Activated CD8-positive, alpha-beta memory T cell treated with anti-CD3 and anti-CD28 coated beads, Interleukin-2, amount 50 U/mL, for 24 hours (primary cell): ENCODE data around the gene AHNAK.

ENCODE experiments used
- DNase-seq: peaks from one replicate; pipeline ENCODE4 v3.0.0-alpha.2; 2020; ENCODE audit errors: extremely low read depth

Gene AHNAK

GRCh38 chr11:62402960-62403730, 143.5 kb downstream of the AHNAK start:
- no peak for DNase-seq

- DNase-seq: peak; percentile 6
These were observed 144.2 kb downstream of the AHNAK start for GRCh38 chr11:62402226-62402959.

GRCh38 chr11:62401811-62402210, 144.8 kb downstream of the AHNAK start:
- DNase-seq: no peak

- no peak for DNase-seq
These were observed 145.2 kb downstream of the AHNAK start for GRCh38 chr11:62401356-62401755.

- DNase-seq: no peak
These were observed 145.8 kb downstream of the AHNAK start for GRCh38 chr11:62400760-62401159.

GRCh38 chr11:62400281-62400680, 146.3 kb downstream of the AHNAK start:
- no peak for DNase-seq

GRCh38 chr11:62399878-62400266, 146.7 kb downstream of the AHNAK start:
- no peak for DNase-seq

GRCh38 chr11:62399172-62399877, 147.3 kb downstream of the AHNAK start:
- DNase-seq: no peak

- no peak for DNase-seq
These were observed 148.3 kb downstream of the AHNAK start for GRCh38 chr11:62398011-62398994.

- no peak for DNase-seq
These were observed 150.6 kb downstream of the AHNAK start for GRCh38 chr11:62395885-62396551.

- peak; percentile 25 for DNase-seq
These were observed 151.6 kb downstream of the AHNAK start for GRCh38 chr11:62394825-62395538.

GRCh38 chr11:62393735-62394134, 152.9 kb downstream of the AHNAK start:
- no peak for DNase-seq

- no peak for DNase-seq
These were observed 153.5 kb downstream of the AHNAK start for GRCh38 chr11:62393061-62393611.

GRCh38 chr11:62392506-62392905, 154.1 kb downstream of the AHNAK start:
- no peak for DNase-seq

- no peak for DNase-seq
These were observed 154.8 kb downstream of the AHNAK start for GRCh38 chr11:62391642-62392425.

- DNase-seq: no peak
These were observed 155.9 kb downstream of the AHNAK start for GRCh38 chr11:62390722-62391121.

GRCh38 chr11:62390237-62390636, 156.4 kb downstream of the AHNAK start:
- no peak for DNase-seq

GRCh38 chr11:62388999-62389398, 157.6 kb downstream of the AHNAK start:
- DNase-seq: no peak

- DNase-seq: no peak
These were observed 159.2 kb downstream of the AHNAK start for GRCh38 chr11:62387381-62387780.
